HepG2 (cell line): Measurements from ENCODE around the gene MSANTD2. TPM values are rescaled to one million over a fixed set of nuclear protein-coding genes. Genes with fewer than 3 reads are reported as not detected.
A peak's percentile ranks its signal among the peaks of the same experiment; 100 is the strongest.

Experiments used
- ATAC-seq: fragments of 200-7000 bp; cut with Tn5 transposase; 3 replicates; pipeline ENCODE4 v1.9.1; 2020; ENCODE audit warnings: mild to moderate bottlenecking, moderate library complexity
- BruUV-seq: library from RNA; stranded (reverse); fragments of 400-500 nt; replicated peaks from 2 replicates; lab custom pipeline; 2021; lab: Mats Ljungman, UMichigan
- CTCF ChIA-PET: fragments of 300-600 bp; formaldehyde crosslinking; extraction: SDS; loops from one replicate; lab custom pipeline; 2021; ENCODE audit warnings: low total read pairs, inconsistent platforms, low intra/inter-chr PET ratio; lab: Yijun Ruan, JAX
- POLR2A ChIA-PET: fragments of 350-600 bp; sonication (Branson Sonifier 250); formaldehyde crosslinking; loops from one replicate; lab custom pipeline; 2020; ENCODE audit warnings: antibody characterized with exemption, inconsistent platforms; lab: Yijun Ruan, JAX
- DNase-seq: peaks from one replicate; pipeline ENCODE4 v3.0.0-alpha.2; 2015; ENCODE audit warnings: low spot score
- FAIRE-seq: peaks from 3 replicates; lab custom pipeline; 2011; peaks lifted over from hg19 to GRCh38; lab: Jason Lieb, UNC
- H2AFZ ChIP-seq: one replicate; pipeline ENCODE4 v1.6.1; 2011; ENCODE audit warnings: low read length, inconsistent platforms
- H3K27ac ChIP-seq: fragments of 300-600 bp; 3 replicates; pipeline ENCODE4 v1.8.0; 2011; ENCODE audit warnings: mixed run types, mild to moderate bottlenecking, mixed read lengths, low read length, inconsistent platforms; ENCODE audit not compliant: insufficient read depth; ENCODE audit errors: extremely low read length
- H3K27me3 ChIP-seq, 2 experiments: fragments of 200-600 bp in 1 of 2; 2 replicates in 1 of 2; 3 replicates in 1 of 2; pipeline versions ENCODE4 v1.6.0 to v1.8.0; 2011; ENCODE audit warnings: low read length in 2 of 2, mild to moderate bottlenecking in 2 of 2, moderate library complexity in 2 of 2, inconsistent platforms in 1 of 2; ENCODE audit not compliant: insufficient read depth in 2 of 2, control insufficient read depth in 1 of 2
- H3K36me3 ChIP-seq, 2 experiments: fragments of 200-600 bp in 1 of 2; replicated peaks in 1 of 2; 2 replicates in 1 of 2; 3 replicates in 1 of 2; pipeline versions ENCODE4 v1.5.1 to v1.8.0; 2011; ENCODE audit warnings: low read length in 2 of 2, inconsistent platforms in 1 of 2; ENCODE audit not compliant: insufficient read depth in 2 of 2, control insufficient read depth in 1 of 2
- H3K4me1 ChIP-seq: 2 replicates; pipeline ENCODE4 v1.5.1; 2012; ENCODE audit warnings: low read length, inconsistent platforms; ENCODE audit not compliant: insufficient read depth
- H3K4me2 ChIP-seq: 2 replicates; pipeline ENCODE4 v1.6.0; 2011; ENCODE audit warnings: low read depth, low read length, inconsistent platforms
- H3K4me3 ChIP-seq, 3 experiments: fragments of 200-600 bp in 1 of 3; sonication (generic), shearing (Covaris generic) in 1 of 3; replicated peaks in 1 of 3; 2 replicates each; pipeline ENCODE4 v1.5.1; 2011 to 2016; ENCODE audit warnings: low read length in 3 of 3, inconsistent platforms in 2 of 3, low read depth in 2 of 3, mild to moderate bottlenecking in 2 of 3, control low read depth in 1 of 3, mixed read lengths in 1 of 3; ENCODE audit not compliant: insufficient read depth in 1 of 3
- H3K79me2 ChIP-seq: one replicate; pipeline ENCODE4 v1.6.1; 2011; ENCODE audit warnings: low read length, inconsistent platforms; ENCODE audit not compliant: insufficient read depth
- H3K9ac ChIP-seq: 2 replicates; pipeline ENCODE4 v1.6.0; 2011; ENCODE audit warnings: mild to moderate bottlenecking, low read depth, low read length, inconsistent platforms; ENCODE audit not compliant: insufficient read depth
- H3K9me3 ChIP-seq: 2 replicates; pipeline ENCODE4 v1.5.1; 2012; ENCODE audit warnings: mild to moderate bottlenecking, low read length
- H4K20me1 ChIP-seq: 2 replicates; pipeline ENCODE4 v1.6.0; 2011; ENCODE audit warnings: inconsistent platforms, mild to moderate bottlenecking, low read length, moderate library complexity; ENCODE audit not compliant: insufficient read depth
- KAT8 ChIP-seq: IDR thresholded peaks from 2 replicates; pipeline ENCODE4 v1.6.1; 2016; ENCODE audit warnings: missing genetic modification reagents, missing compliant biosample characterization
- NFE2L2 ChIP-seq: fragments of 150-350 bp; IDR thresholded peaks from 2 replicates; pipeline ENCODE4 v1.6.1; 2014; ENCODE audit warnings: low read length
- NRL ChIP-seq: sonication (generic); formaldehyde crosslinking; IDR thresholded peaks from 2 replicates; pipeline ENCODE4 v1.5.0; 2020; ENCODE audit warnings: missing genetic modification reagents, mild to moderate bottlenecking, moderate library complexity, borderline replicate concordance
- POGK ChIP-seq: sonication (generic); formaldehyde crosslinking; conservative IDR thresholded peaks from 2 replicates; pipeline ENCODE4 v1.8.0; 2022; ENCODE audit warnings: mild to moderate bottlenecking, moderate library complexity, missing genetic modification reagents
- RBM22 ChIP-seq: fragments of 200-400 bp; formaldehyde crosslinking; optimal IDR thresholded peaks from 2 replicates; pipeline ENCODE3; 2017; ENCODE audit warnings: mild to moderate bottlenecking, low read length, moderate library complexity
- REPIN1 ChIP-seq: sonication (generic); formaldehyde crosslinking; IDR thresholded peaks from 2 replicates; pipeline ENCODE4 v1.8.0; 2022; ENCODE audit warnings: missing genetic modification reagents, low read depth, mild to moderate bottlenecking, borderline replicate concordance
- TAF15 ChIP-seq: fragments of 200-400 bp; formaldehyde crosslinking; IDR thresholded peaks from one replicate; pipeline ENCODE4 v1.6.1; 2018; ENCODE audit warnings: mild to moderate bottlenecking, low read depth, low read length; ENCODE audit not compliant: poor library complexity, severe bottlenecking
- whole genome bisulfite sequencing: methylation state at CpG from one replicate; pipeline ENCODE4 v1.1.6; 2017; ENCODE audit warnings: low lambda C conversion rate; 5-methylcytosine and 5-hydroxymethylcytosine counted together
- in situ Hi-C: cut with HindIII; loops from 2 replicates; pipeline ENCODE4 v1.10.0; 2017; ENCODE audit warnings: low pct_unique_long_range_greater_than_20kb; ENCODE audit not compliant: extremely low pct_ligation_motif_present
- intact Hi-C: fragments of 100-400 bp; cut with micrococcal nuclease; formaldehyde crosslinking; loops from one replicate; pipeline ENCODE4 v1.10.0; 2022; ENCODE audit not compliant: unreplicated experiment
- polyA plus RNA-seq, 8 experiments: library from polyadenylated mRNA; depleted of rRNA in 3 of 8; stranded (reverse) in 7 of 8; unstranded in 1 of 8; fragments of >200 nt; fragmentation: Illumina TruSeq in 4 of 8; extraction: Trizol in 4 of 8; gene quantifications; 2 replicates each; pipeline versions ENCODE4 v1.2.1 to v1.2.3, GENCODE V29; 2011 to 2016; ENCODE audit warnings: low read depth in 4 of 8, missing spikeins in 1 of 8, mixed read lengths in 1 of 8; ENCODE audit not compliant: insufficient read depth in 1 of 8
- total RNA-seq, 5 experiments: library from RNA; depleted of rRNA; stranded (reverse); fragments of >200 nt; fragmentation: Illumina TruSeq; extraction: Trizol; gene quantifications; 2 replicates each; pipeline ENCODE4 v1.2.3, GENCODE V29; 2016; ENCODE audit warnings: low read depth in 1 of 5

MSANTD2 gene
- total and polyA plus RNA-seq, 2 of the 13 experiments (the other 11 are each of a cell fraction or from before 2014, with no cell fraction given): 8.7 to 10.1 TPM

GRCh38 chr11:124811399-124812125, 11.4 kb upstream of the MSANTD2 start:
- ATAC-seq (no peak), FAIRE-seq (no peak), DNase-seq (no peak)
- H3K4me1 ChIP-seq: peaks cover 9% of the 10 kb centered on the region
- H3K4me3 ChIP-seq: no peak overlapping the region
- intact Hi-C loops (no loop called here), in situ Hi-C loops (no loop called here)
- H2AFZ ChIP-seq: no peak overlapping the region
- ChIA-PET POLR2A (no interaction called here), CTCF (no interaction called here)
- no peak overlapping the region for H3K27ac ChIP-seq
- H3K36me3 ChIP-seq: no peaks in the 10 kb centered on the region
- no peaks in the 10 kb centered on the region for H4K20me1 ChIP-seq
- H3K9ac ChIP-seq: no peak overlapping the region
- no peaks in the 10 kb centered on the region for H3K9me3 ChIP-seq
- no peak for TF ChIP-seq NRL (CRISPR knock-in tag)
- no peak for TF ChIP-seq TAF15
- peak; percentile 31; the same call in 1 of the 2 replicates for TF ChIP-seq NFE2L2
- no peak for TF ChIP-seq KAT8
- 30% methylated on average over 10 of the region's 10 CpGs for WGBS
- peaks cover 0 to 6% of the 10 kb centered on the region in 2 experiments; a peak in 2 of 5 replicates for H3K27me3 ChIP-seq
- no peaks in the 10 kb centered on the region for H3K79me2 ChIP-seq
- no TSS peak for BruUV-seq
- no peak overlapping the region for H3K4me2 ChIP-seq

GRCh38 chr11:124807660-124808270, 7.6 kb upstream of the MSANTD2 start:
- Histone ChIP-seq H3K4me2 (no peak overlapping the region), H3K27ac (no peak overlapping the region), H3K4me1 (peaks cover 9% of the 10 kb centered on the region), H3K4me3 (no peak overlapping the region), H3K36me3 (no peaks in the 10 kb centered on the region), H3K27me3 (peaks cover 0 to 4% of the 10 kb centered on the region in 2 experiments; a peak in 1 of 5 replicates), H3K9ac (no peak overlapping the region), H2AFZ (no peak overlapping the region), H4K20me1 (no peaks in the 10 kb centered on the region), H3K9me3 (no peaks in the 10 kb centered on the region), H3K79me2 (no peaks in the 10 kb centered on the region)
- POLR2A ChIA-PET: no interaction called here
- ATAC-seq (no peak), FAIRE-seq (no peak), DNase-seq (no peak)
- intact Hi-C loops: no loop called here
- in situ Hi-C loops: no loop called here
- 69% methylated on average over 5 of the region's 6 CpGs for WGBS
- CTCF ChIA-PET: no interaction called here
- no TSS peak for BruUV-seq
- no peak for TF ChIP-seq RBM22
- no peak for TF ChIP-seq REPIN1 (CRISPR knock-in tag)
- no peak for TF ChIP-seq POGK (CRISPR knock-in tag)
